GM12801 (cell line): ENCODE measurements around the gene TSPAN9.

ENCODE experiments used
- TF ChIP-seq, protein P1 (sequence below): IDR thresholded peaks from one replicate; pipeline ENCODE4 v1.5.1; 2011; ENCODE audit warnings: control low read depth; ENCODE audit not compliant: insufficient read length; ENCODE audit errors: extremely low read depth

TSPAN9 gene

DNA sequence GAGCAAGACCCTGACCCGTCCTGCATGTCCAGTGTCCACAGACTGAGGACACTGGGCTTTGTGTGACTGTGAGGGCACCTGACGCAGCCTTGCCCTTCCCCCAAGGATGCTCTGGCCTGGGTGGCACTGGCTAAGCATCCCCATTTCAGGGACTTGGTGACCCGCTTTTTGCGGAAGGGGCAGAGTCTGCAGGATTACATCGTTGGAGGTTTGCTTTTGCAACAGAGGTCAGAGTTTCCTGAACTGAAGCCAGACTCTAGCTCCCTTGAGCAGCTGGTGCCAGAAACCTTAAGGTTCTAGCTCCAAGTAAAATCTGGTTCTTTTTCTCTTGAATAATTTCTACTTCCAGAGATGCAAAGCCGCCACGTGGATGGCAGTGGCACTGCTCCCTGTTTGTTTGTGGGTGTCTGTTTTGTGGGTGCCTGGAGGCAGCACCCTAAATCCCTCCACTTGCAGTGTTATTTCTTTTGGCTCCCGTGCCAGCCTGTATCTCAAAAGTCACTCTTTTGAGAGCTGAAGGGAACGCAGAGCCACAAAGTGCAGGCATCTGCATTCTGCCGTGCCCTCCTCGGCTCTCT lies 184.7 kb downstream of the TSPAN9 start:
- TF ChIP-seq, protein P1, sequence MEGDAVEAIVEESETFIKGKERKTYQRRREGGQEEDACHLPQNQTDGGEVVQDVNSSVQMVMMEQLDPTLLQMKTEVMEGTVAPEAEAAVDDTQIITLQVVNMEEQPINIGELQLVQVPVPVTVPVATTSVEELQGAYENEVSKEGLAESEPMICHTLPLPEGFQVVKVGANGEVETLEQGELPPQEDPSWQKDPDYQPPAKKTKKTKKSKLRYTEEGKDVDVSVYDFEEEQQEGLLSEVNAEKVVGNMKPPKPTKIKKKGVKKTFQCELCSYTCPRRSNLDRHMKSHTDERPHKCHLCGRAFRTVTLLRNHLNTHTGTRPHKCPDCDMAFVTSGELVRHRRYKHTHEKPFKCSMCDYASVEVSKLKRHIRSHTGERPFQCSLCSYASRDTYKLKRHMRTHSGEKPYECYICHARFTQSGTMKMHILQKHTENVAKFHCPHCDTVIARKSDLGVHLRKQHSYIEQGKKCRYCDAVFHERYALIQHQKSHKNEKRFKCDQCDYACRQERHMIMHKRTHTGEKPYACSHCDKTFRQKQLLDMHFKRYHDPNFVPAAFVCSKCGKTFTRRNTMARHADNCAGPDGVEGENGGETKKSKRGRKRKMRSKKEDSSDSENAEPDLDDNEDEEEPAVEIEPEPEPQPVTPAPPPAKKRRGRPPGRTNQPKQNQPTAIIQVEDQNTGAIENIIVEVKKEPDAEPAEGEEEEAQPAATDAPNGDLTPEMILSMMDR: no peak

DNA sequence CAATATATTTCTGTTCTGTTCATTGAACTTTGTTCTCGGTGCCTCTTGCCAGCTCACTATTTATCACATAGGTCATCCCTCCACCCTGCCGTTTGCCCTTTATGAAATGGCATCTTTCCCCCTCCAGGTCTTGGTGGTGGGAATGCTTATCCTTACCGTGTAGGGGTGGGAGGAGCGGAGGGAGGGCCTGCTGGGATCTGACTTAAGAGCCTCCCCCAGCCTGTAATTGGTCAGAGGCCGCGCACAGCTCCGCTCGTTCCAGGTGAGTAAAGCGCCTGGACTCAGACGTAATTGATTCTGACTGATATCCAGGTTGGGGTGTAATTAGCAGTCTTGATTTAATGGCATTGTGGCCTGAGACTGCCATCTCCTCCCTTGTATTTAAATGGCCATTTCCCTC lies 185.3 kb downstream of the TSPAN9 start:
- TF ChIP-seq, protein P1: no peak

DNA sequence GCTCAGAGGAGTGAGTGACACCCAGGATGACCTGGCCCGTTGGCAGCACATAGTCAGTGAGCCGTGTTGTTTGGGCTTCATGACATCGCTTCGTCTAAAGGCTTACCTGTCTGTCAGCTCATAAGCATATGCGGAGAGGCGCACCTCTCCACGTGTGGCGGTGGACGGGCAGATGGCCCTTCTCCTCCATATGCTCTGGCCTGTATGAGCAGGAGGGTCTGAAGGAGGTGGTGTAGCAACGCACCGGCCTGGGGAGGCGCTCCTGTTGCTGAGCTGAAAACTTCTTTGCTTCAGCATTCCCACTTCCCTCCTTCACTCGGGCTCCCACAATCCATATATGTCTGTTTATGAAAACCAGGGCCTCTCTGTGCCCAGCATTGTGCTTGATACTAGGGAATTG lies 186.1 kb downstream of the TSPAN9 start:
- TF ChIP-seq, protein P1: no peak

DNA sequence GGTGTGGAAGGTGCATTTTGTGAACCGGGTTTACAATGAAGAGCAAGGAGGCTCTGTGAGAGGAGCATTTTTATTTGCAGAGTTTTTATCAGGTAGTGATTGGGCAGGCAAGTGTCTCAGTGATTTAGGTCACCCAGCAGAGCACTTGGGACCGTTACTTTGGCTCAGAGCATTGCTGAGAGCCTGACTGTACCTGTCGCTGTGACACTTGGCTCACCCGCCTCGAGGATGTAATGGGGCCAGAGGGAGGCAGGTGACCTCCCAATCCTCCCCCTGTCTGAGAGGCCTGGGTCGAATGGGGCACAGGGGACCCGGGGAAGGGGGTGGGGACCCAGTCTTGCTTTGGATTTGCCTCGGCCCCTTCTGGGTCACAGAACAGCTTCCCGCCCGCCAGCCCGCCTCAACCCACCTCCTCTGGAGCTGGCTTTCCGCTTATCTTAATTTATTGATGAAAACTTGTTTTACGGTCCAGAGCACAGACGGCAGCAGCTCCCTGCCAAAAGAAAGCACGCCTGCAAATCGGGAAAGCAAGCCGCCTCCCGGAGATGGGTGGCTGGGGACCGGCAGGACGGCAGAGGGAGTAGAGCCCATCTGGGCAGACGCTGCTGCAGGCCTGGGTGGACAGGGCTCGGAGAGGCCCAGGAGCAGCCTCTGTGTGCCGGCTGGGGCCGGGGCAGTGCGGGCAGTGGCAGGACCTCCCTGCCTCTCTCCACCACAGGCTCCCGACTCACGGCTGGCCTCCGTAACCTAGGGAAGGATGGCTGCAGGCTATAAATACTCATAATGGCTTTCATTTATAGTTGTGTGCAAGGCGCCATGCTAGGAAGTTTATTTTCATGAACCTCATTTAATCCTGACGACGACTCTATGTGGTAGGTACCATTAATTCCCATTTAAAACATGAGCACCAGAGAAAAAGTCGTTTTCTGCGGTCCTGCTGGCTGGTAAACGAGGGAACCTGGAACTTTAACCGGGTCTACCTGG lies 187.1 kb downstream of the TSPAN9 start:
- TF ChIP-seq, protein P1: no peak

DNA sequence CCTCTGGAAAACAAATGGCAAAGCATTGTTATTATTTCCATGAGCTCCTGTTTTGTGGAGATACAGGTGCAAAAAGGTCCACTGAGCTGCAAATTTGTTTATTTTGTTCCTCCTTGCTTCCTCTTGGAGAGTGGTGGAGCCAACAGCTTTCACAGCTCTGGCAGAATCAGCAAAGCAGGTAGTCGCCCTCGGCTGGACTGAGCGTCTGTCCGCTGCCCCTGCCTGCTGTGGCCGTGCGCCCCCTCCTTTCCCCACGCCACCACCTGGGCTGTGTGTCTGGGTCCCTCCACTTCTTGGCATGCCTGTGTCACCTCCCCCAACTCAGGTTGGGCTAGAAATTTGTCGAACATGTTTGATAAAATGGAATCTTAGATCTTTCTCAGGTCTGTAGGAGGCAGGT lies 188.2 kb downstream of the TSPAN9 start:
- TF ChIP-seq, protein P1: no peak

DNA sequence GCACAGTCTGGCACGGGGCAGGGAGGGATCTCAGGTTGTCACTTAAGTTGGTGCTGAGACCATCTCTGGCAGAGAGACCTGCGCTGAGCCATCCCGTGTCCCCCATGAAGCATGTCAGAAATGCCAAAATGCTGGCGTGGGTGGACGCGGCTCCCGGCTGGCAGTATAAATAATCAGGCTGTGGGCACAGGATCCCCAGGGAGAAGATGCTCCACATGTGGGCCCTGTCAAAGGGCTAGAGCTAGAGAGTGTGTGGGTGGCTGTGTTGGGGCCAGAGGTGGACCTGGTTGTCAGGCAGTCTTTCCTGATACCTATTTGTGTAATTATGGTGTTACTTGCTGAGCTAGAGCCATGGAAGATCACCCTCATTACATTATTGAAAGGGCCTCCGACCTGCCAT lies 189.5 kb downstream of the TSPAN9 start:
- TF ChIP-seq, protein P1: no peak

DNA sequence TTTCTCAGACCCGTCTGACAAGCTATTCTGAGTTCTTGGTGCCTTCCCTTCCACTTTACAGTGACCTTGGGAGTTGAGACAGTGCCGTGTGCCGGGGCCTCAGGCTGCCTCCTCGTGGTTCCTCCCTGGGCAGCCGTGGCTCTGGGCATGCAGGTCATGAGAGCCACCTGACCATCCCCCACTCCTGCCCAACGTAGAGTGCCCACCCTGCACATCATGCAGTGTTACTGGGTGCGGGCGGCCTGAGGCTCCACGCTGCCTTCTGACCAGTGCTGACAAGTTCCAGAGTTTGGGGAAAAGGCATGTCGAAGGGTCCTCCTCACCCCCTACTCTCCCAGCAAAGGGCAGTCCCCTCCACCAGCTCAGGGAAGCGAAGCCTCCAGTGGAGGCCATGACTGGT lies 190.5 kb downstream of the TSPAN9 start:
- TF ChIP-seq, protein P1: no peak
